Neuronal stem cell (in vitro differentiated cells): ENCODE results near the gene DLG2.

ENCODE experiments used
- DNase-seq: peaks from one replicate; pipeline ENCODE4 v3.0.0-alpha.2; 2013; ENCODE audit warnings: low spot score
- H2AFZ ChIP-seq: one replicate; pipeline ENCODE4 v1.6.1; 2013; ENCODE audit warnings: mild to moderate bottlenecking, low read length, inconsistent platforms
- H2AK5ac ChIP-seq: 2 replicates; pipeline ENCODE4 v1.6.1; 2013; ENCODE audit warnings: low read depth, mild to moderate bottlenecking, inconsistent platforms, low read length, moderate library complexity, mixed read lengths
- H2BK120ac ChIP-seq: 2 replicates; pipeline ENCODE4 v1.6.1; 2013; ENCODE audit warnings: low read depth, mild to moderate bottlenecking, inconsistent platforms, low read length, moderate library complexity, mixed read lengths
- H2BK12ac ChIP-seq: one replicate; pipeline ENCODE4 v1.6.1; 2013; ENCODE audit warnings: low read length, inconsistent platforms
- H2BK15ac ChIP-seq: 2 replicates; pipeline ENCODE4 v1.6.1; 2013; ENCODE audit warnings: mild to moderate bottlenecking, low read length, inconsistent platforms, mixed read lengths
- H2BK5ac ChIP-seq: one replicate; pipeline ENCODE4 v1.6.1; 2013; ENCODE audit warnings: inconsistent platforms, mild to moderate bottlenecking, low read length, moderate library complexity
- H3K14ac ChIP-seq: one replicate; pipeline ENCODE4 v1.6.1; 2013; ENCODE audit warnings: low read length, inconsistent platforms
- H3K18ac ChIP-seq: 2 replicates; pipeline ENCODE4 v1.6.1; 2013; ENCODE audit warnings: low read length, inconsistent platforms
- H3K23ac ChIP-seq: 2 replicates; pipeline ENCODE4 v1.6.1; 2013; ENCODE audit warnings: low read depth, mild to moderate bottlenecking, mixed read lengths, low read length, inconsistent platforms; ENCODE audit not compliant: poor library complexity
- H3K27ac ChIP-seq: replicated peaks from 3 replicates; pipeline ENCODE4 v1.5.1; 2013; ENCODE audit warnings: low read length, inconsistent platforms
- H3K27me3 ChIP-seq, 3 experiments: 2 replicates each; pipeline ENCODE4 v1.6.1; 2013; ENCODE audit warnings: low read length in 3 of 3, mild to moderate bottlenecking in 2 of 3, inconsistent platforms in 1 of 3, low read depth in 1 of 3, mixed read lengths in 1 of 3, moderate library complexity in 1 of 3; ENCODE audit not compliant: control insufficient read depth in 3 of 3, insufficient read depth in 3 of 3
- H3K36me3 ChIP-seq, 2 donors: replicated peaks in 1 of 2; 2 replicates each; pipeline ENCODE4 v1.6.1; 2013; ENCODE audit warnings: low read length in 2 of 2; ENCODE audit not compliant: control insufficient read depth in 2 of 2, insufficient read depth in 2 of 2
- H3K4ac ChIP-seq: 2 replicates; pipeline ENCODE4 v1.6.1; 2013; ENCODE audit warnings: inconsistent platforms, mild to moderate bottlenecking, low read length, moderate library complexity
- H3K4me1 ChIP-seq, 2 donors: 1 replicate in 1 of 2; 2 replicates in 1 of 2; pipeline ENCODE4 v1.6.1; 2013; ENCODE audit warnings: low read length in 2 of 2, low read depth in 1 of 2; ENCODE audit not compliant: control insufficient read depth in 2 of 2, insufficient read depth in 1 of 2
- H3K4me2 ChIP-seq: one replicate; pipeline ENCODE4 v1.6.1; 2013; ENCODE audit warnings: mild to moderate bottlenecking, low read length, inconsistent platforms; ENCODE audit not compliant: insufficient read depth, poor library complexity, severe bottlenecking
- H3K4me3 ChIP-seq, 2 donors: 2 replicates each; pipeline ENCODE4 v1.5.1; 2013; ENCODE audit warnings: low read length in 2 of 2, mild to moderate bottlenecking in 2 of 2, inconsistent platforms in 1 of 2, moderate library complexity in 1 of 2
- H3K79me1 ChIP-seq: one replicate; pipeline ENCODE4 v1.6.1; 2013; ENCODE audit warnings: low read depth, mild to moderate bottlenecking, inconsistent platforms, low read length, moderate library complexity
- H3K9ac ChIP-seq: one replicate; pipeline ENCODE4 v1.6.1; 2013; ENCODE audit warnings: mild to moderate bottlenecking, low read depth, low read length, inconsistent platforms; ENCODE audit not compliant: poor library complexity
- H3K9me3 ChIP-seq, 2 donors: replicated peaks in 1 of 2; 2 replicates each; pipeline versions ENCODE3 to v1.6.1; 2013; ENCODE audit warnings: low read length in 2 of 2, mild to moderate bottlenecking in 2 of 2, inconsistent platforms in 1 of 2, low read depth in 1 of 2, mixed read lengths in 1 of 2, moderate library complexity in 1 of 2; ENCODE audit not compliant: control insufficient read depth in 2 of 2, insufficient read depth in 1 of 2
- H4K8ac ChIP-seq: one replicate; pipeline ENCODE4 v1.6.1; 2013; ENCODE audit warnings: low read depth, mild to moderate bottlenecking, inconsistent platforms, low read length, moderate library complexity
- H4K91ac ChIP-seq: one replicate; pipeline ENCODE4 v1.6.1; 2013; ENCODE audit warnings: low read length, low read depth, mild to moderate bottlenecking, inconsistent platforms; ENCODE audit not compliant: poor library complexity
- WGBS, 2 donors: extraction: QIAGEN DNeasy Blood & Tissue Kit; methylation state at CpG; one replicate each; pipeline ENCODE4 v1.1.7; 2013; ENCODE audit warnings: missing lambda C conversion rate in 2 of 2, mixed read lengths in 1 of 2; ENCODE audit not compliant: insufficient read length in 2 of 2, insufficient replicate concordance in 1 of 2; ENCODE audit errors: extremely low coverage in 2 of 2; 5-methylcytosine and 5-hydroxymethylcytosine counted together

Gene DLG2

DNA sequence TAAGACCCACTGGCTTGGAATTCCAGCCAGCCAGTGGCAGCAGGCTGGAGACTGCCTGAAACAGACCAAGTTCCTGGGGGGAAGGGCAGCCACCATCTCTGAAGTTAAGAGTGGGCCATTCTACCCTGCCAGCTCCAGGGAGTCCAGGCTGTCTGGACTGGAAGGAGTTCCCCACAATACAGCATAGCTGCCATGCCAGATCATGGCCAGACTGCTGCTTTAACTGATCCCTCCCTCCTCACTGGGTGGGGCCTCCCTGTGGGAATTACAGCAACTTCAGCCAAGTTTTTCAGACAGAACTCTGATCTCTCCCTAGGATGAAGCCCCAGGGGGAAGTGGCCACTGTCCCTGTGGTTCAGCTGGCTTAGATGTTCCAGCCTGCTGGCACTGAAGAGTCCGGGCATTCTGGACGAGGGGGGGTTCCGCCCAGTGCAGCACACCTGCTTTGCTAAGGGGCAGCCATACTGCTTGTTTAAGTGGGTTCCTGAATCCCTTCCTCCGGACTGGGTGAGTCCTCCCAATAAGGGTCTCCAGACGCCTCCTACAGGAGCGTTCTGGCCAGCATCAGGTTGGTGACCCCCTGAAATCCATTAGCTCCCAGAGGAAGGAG is 455.4 kb downstream of the DLG2 start:
- Histone ChIP-seq H3K9me3 (no peaks in the 10 kb centered on the region), H3K23ac (peak overlapping the region; percentile 66), H3K4me3 (no peak overlapping the region), H3K4ac (no peak overlapping the region), H4K91ac (no peak overlapping the region), H3K9ac (no peak overlapping the region), H3K4me1 (peaks cover 0 to 2% of the 10 kb centered on the region in 2 donors), H2BK5ac (no peak overlapping the region), H2BK15ac (no peak overlapping the region), H2AK5ac (no peak overlapping the region), H3K27me3 (no peaks in the 10 kb centered on the region), H3K79me1 (no peaks in the 10 kb centered on the region), H2AFZ (peak overlapping the region; percentile 12), H2BK12ac (no peak overlapping the region), H3K27ac (no peak overlapping the region), H2BK120ac (no peak overlapping the region), H3K4me2 (no peak overlapping the region), H3K36me3 (no peaks in the 10 kb centered on the region), H4K8ac (no peak overlapping the region), H3K14ac (no peak overlapping the region), H3K18ac (peak overlapping the region; percentile 50)
- DNase-seq = no peak
- no CpG with 5 or more reads among the region's 6 CpGs for WGBS, 2 donors

DNA sequence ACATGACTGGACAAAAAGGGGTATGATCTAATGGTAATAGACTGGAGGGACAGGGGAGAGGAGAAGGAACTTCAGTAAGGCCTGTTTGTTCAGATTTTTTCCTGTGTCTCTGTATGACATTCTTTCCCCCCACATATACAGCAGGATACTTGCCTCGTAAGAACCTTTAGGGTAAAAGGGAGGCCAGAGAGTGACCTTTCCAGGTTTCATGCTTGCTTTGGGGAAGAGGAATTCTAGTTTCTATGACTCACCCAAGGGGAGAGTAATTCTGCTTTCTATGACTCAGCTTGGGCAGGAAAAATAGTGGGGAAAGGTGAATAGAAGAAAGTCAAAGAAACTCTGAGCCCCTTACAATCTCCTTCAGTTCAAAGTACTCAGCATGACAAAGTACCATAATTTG is 457.0 kb downstream of the DLG2 start:
- Histone ChIP-seq H2BK120ac (no peak overlapping the region), H2AFZ (no peak overlapping the region), H3K9ac (no peak overlapping the region), H3K14ac (no peak overlapping the region), H2BK15ac (no peak overlapping the region), H2BK5ac (no peak overlapping the region), H2BK12ac (no peak overlapping the region), H3K79me1 (no peaks in the 10 kb centered on the region), H3K18ac (no peak overlapping the region), H3K9me3 (no peaks in the 10 kb centered on the region), H4K8ac (no peak overlapping the region), H3K4me2 (no peak overlapping the region), H2AK5ac (no peak overlapping the region), H3K27me3 (no peaks in the 10 kb centered on the region), H3K23ac (no peak overlapping the region), H3K27ac (no peak overlapping the region), H3K4ac (no peak overlapping the region), H3K36me3 (no peaks in the 10 kb centered on the region), H3K4me1 (peaks cover 0 to 4% of the 10 kb centered on the region in 2 donors), H3K4me3 (no peak overlapping the region), H4K91ac (no peak overlapping the region)
- no peak for DNase-seq
- WGBS, 2 donors = no CpG with 5 or more reads among the region's 1 CpG

DNA sequence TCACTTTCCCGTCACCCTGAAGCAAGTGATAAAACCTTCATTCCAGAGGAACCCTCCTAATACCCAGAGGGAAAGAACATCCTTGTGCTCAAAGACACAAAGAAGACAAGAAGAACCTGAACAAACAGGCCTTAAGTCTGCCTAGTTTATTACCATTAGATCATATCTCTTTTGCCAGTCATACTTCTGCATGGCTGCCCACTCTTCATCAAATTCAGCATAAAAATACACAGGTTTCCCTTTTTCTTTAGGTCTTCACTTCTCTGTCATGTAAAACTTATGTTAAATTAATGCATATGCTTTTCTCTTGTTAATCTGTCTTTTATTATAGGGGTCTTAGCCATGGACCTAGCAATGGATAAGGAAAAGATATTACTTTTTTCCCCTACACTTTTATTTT is 459.7 kb downstream of the DLG2 start:
- H3K9me3 ChIP-seq = no peaks in the 10 kb centered on the region
- H3K4me2 ChIP-seq = no peak overlapping the region
- peaks cover 0 to 4% of the 10 kb centered on the region in 2 donors for H3K4me1 ChIP-seq
- no peak overlapping the region for H3K4me3 ChIP-seq
- no peak for DNase-seq
- no peak overlapping the region for H3K23ac ChIP-seq
- no peak overlapping the region for H2BK120ac ChIP-seq
- no peak overlapping the region for H4K8ac ChIP-seq
- no peaks in the 10 kb centered on the region for H3K79me1 ChIP-seq
- H2AFZ ChIP-seq = no peak overlapping the region
- WGBS, 2 donors = no CpG with 5 or more reads among the region's 1 CpG
- no peaks in the 10 kb centered on the region for H3K27me3 ChIP-seq
- H2BK15ac ChIP-seq = no peak overlapping the region
- H3K14ac ChIP-seq = no peak overlapping the region
- H3K18ac ChIP-seq = no peak overlapping the region
- H3K4ac ChIP-seq = no peak overlapping the region
- H3K9ac ChIP-seq = no peak overlapping the region
- H4K91ac ChIP-seq = no peak overlapping the region
- H2AK5ac ChIP-seq = no peak overlapping the region
- no peak overlapping the region for H3K27ac ChIP-seq
- no peak overlapping the region for H2BK12ac ChIP-seq
- no peak overlapping the region for H2BK5ac ChIP-seq
- no peaks in the 10 kb centered on the region for H3K36me3 ChIP-seq

DNA sequence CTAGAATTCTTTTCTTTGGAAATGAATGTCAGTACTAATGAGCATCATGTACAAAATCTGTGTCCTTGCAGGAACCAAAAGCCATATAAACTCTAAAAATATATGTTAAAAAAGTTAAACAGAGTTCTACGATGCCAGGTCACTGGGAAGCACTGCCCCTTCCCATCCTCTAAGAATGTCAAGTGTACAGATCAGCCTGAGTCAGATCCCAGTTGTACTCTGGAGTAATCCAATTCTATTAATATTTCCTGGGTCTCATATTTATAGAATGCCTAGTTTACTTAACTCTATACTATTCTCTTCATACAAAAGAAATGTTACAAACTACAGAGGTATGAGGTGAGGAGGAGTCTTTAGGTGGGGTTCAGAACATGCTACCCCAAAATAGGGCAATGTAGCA is 460.1 kb downstream of the DLG2 start:
- Histone ChIP-seq H3K4me3 (no peak overlapping the region), H3K79me1 (no peaks in the 10 kb centered on the region), H3K4me2 (no peak overlapping the region), H2BK15ac (no peak overlapping the region), H3K27ac (no peak overlapping the region), H2BK12ac (no peak overlapping the region), H3K36me3 (no peaks in the 10 kb centered on the region), H4K91ac (no peak overlapping the region), H3K27me3 (no peaks in the 10 kb centered on the region), H4K8ac (no peak overlapping the region), H3K14ac (no peak overlapping the region), H3K4me1 (peaks cover 0 to 4% of the 10 kb centered on the region in 2 donors), H2BK5ac (no peak overlapping the region), H3K23ac (no peak overlapping the region), H2AFZ (no peak overlapping the region), H3K9ac (no peak overlapping the region), H3K18ac (no peak overlapping the region), H3K9me3 (no peaks in the 10 kb centered on the region), H3K4ac (no peak overlapping the region), H2BK120ac (no peak overlapping the region), H2AK5ac (no peak overlapping the region)
- no peak for DNase-seq
- WGBS, 2 donors = no CpG with 5 or more reads among the region's 1 CpG
